Measurements from ENCODE around the gene BTN2A1. TPM values are rescaled to one million over a fixed set of nuclear protein-coding genes. Genes with fewer than 3 reads are reported as not detected.

Gene BTN2A1
- total and polyA plus RNA-seq, 9 of the 15 experiments (the other 6 are each of a cell fraction or from before 2014, with no cell fraction given): 6.7 to 22.1 (median 16.4) TPM

- no peak for TF ChIP-seq RBM17 (IDR thresholded peaks at IDR 0.05; ENCODE audit: borderline replicate concordance, low read depth, low read length)
- no peak for TF ChIP-seq RBM22 (IDR thresholded peaks at IDR 0.05; ENCODE audit: low read depth, low read length, poor library complexity, severe bottlenecking)
- no peak for TF ChIP-seq KLF16 (IDR thresholded peaks at IDR 0.05)
- TF ChIP-seq RBM25 (IDR thresholded peaks at IDR 0.05; ENCODE audit: low read depth, low read length, severe bottlenecking): peak; percentile 73
- TF ChIP-seq TEAD2 (tag; IDR thresholded peaks at IDR 0.05): no peak
- no peak for TF ChIP-seq MBD1 (CRISPR knock-in tag; IDR thresholded peaks at IDR 0.05)
- no peak for TF ChIP-seq FUS (optimal IDR thresholded peaks at IDR 0.05; ENCODE audit: low read depth, low read length)
- TF ChIP-seq RBM39 (optimal IDR thresholded peaks at IDR 0.05; ENCODE audit: low read depth, low read length): no peak
- TF ChIP-seq CTCFL (IDR thresholded peaks at IDR 0.05; ENCODE audit: borderline replicate concordance, insufficient read depth, low read depth, low read length, poor library complexity, severe bottlenecking): no peak
- no peak for TF ChIP-seq ZNF655 (CRISPR knock-in tag; IDR thresholded peaks at IDR 0.05)
- no peak for TF ChIP-seq EZH2 (IDR thresholded peaks at IDR 0.05; ENCODE audit: borderline replicate concordance, low read depth, low read length)
- peak; percentile 33; the same call in 1 of the 2 replicates for TF ChIP-seq MBD2 (IDR thresholded peaks at IDR 0.05; ENCODE audit: borderline replicate concordance, low read depth)
- peak; percentile 61 for TF ChIP-seq SUPT5H (IDR thresholded peaks at IDR 0.05)
- TF ChIP-seq RB1 (IDR thresholded peaks at IDR 0.05; ENCODE audit: low read depth): no peak
- TF ChIP-seq ZNF175 (CRISPR knock-in tag; IDR thresholded peaks at IDR 0.05; ENCODE audit: low read depth): no peak
- no peak for TF ChIP-seq ZNF699 (CRISPR knock-in tag; IDR thresholded peaks at IDR 0.05; ENCODE audit: insufficient replicate concordance)
- TF ChIP-seq SMARCA4 (IDR thresholded peaks at IDR 0.05): peak; percentile 69; the same call in 1 of the 2 replicates
- TF ChIP-seq UBTF (IDR thresholded peaks at IDR 0.05; ENCODE audit: borderline replicate concordance in 1 of 2, low read depth in 2 of 2, low read length in 2 of 2): peak in 1 of 2 experiments; percentile 55; a peak in 1 of 4 replicates
- TF ChIP-seq KDM2B (CRISPR knock-in tag; IDR thresholded peaks at IDR 0.05): peak; percentile 75; the same call in 1 of the 2 replicates
Measured at GRCh38 chr6:26421259-26422144, 36.3 kb upstream of the BTN2A1 start (continued).
